Stimulated activated CD8-positive, alpha-beta memory T cell treated with anti-CD3 and anti-CD28 coated beads, Interleukin-12 subunit alpha, Interleukin-12 subunit beta, amount 100 ng/mL, for 1 hour (primary cell): ENCODE data around the gene SOX4.
A peak's percentile ranks its signal among the peaks of the same experiment; 100 is the strongest.
"Not testable (repeated sequence)": the region's sequence is repeated elsewhere in the genome, so short reads cannot be mapped to it uniquely, and the experiment has no call there.

Experiments used
- DNase-seq: peaks from one replicate; pipeline ENCODE4 v3.0.0-alpha.2; 2020; ENCODE audit warnings: low read depth

SOX4 gene

DNA sequence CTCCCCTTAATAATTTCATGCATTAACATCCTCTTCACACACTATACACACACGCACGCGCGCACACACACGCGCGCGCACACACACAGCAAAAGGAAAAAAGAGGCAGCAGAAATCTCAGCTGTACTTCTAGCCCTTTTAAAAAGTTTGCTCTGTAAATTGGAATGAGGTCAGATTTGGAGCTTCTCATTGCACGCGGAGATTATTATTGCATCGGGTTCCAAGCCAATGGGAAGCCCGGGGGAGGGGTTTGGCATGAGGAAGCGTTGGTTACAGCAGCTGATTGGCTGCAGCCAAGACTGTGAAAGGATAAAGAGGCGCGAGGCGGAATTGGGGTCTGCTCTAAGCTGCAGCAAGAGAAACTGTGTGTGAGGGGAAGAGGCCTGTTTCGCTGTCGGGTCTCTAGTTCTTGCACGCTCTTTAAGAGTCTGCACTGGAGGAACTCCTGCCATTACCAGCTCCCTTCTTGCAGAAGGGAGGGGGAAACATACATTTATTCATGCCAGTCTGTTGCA, at the start of gene SOX4:
TSS of gene SOX4 (plus strand) at position 340 of the 515 bp plus-strand sequence. CDS start 784 bp downstream, outside the sequence.
- no peak for DNase-seq

DNA sequence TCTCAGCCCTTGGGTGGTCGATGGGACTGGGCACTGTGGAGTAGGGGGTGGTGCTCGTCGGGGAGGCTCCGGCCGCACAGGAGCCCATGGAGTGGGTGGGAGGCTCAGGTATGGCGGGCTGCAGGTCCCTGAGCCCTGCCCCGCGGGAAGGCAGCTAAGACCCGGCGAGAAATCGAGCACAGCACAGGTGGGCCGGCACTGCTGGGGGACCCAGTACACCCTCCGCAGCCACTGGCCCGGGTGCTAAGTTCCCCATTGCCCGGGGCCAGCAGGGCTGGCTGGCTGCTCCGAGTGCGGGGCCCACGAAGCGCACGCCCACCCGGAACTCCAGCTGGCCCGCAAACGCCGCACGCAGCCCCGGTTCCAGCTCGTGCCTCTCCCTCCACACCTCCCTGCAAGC, 41.3 kb upstream of the SOX4 start:
- DNase-seq: not testable (repeated sequence)

DNA sequence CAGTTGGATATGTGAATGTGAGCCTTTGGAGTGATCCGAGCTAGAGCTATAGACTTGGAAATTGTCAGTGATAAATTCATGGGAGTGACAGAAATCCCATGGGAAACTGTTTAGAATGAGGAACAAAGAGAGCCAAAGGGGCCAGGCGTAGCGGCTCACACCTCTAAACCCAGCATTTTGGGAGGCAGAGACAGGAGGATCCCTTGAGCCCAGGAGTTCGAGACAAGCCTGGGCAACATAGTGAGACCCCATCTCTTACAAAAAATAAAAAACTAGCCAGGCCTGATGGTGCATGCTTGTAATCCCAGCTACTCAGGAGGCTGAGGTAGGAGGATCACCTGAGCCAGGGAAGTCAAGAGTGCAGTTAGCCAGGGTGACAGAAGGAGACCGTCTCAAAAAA, 39.3 kb upstream of the SOX4 start:
- no peak for DNase-seq

DNA sequence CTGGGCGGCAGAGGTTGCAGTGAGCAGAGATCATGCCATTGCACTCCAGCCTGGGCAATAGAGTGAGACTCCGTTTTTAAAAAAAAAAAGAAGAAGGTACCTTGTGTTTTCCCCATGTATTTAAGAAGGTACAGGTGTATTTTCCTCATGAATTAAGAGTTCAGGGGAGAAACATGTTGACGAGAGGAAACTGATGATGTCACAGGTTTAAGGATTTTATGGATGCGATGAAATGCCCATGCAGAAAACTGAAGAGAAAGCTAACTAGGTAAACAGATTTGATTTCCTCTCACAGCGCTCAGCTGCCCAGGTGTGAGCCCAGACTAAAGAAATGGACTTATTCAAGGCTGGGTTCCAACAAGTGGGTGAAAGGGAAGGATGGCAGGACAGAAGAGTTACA, 38.4 kb upstream of the SOX4 start:
- DNase-seq: no peak

DNA sequence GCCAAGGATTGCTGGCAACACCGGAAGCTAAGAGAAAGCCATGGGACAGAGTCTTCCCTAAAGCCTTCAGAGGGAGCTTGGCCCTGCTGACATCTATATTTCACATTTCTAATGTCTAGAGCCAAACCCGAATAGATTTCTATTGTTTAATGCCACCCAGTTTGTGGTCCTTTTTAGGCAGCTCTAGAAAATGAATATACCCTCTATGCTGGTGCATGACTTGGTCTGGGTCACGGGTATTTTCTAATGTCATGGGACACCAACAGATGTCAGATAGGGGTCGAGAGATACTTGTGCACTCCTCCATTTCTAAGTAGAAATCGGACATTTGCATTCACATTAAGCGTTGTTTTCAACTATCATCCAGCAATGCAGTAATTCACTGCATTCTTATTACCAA, 37.0 kb upstream of the SOX4 start:
- DNase-seq: no peak

DNA sequence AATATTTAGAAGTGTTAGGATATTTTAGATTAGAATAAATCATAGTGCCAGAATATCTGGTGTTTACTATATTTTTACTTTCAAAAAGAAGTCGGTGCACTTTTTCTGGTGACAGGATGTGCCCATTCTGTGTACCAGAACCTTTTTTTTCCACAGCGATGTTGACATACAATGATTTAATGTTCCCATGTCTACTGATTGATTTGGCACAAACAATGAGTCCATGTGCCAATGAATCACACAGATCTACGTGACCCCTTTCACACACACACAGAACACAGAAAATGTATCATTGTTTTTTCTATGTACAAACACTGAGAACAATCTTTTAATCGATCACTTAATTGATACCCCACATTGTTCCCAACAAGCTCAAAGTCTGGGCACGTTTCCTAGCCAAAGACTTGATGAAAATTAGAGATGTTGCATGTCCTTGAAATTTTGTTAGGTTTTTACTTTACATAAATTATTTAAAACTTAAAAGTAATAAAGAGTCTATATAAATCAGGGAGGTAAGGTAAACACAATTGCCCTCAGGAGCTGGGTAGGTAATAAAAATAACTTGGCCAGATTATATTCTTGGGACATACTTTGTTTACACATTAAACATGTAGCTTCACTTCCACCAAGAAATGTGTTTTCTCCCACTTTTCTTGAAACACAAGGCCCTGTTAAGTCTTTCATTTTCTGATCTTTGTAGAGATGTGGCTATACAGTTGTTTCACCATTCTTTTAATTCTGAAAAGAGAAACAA, 36.4 kb upstream of the SOX4 start:
- no peak for DNase-seq

DNA sequence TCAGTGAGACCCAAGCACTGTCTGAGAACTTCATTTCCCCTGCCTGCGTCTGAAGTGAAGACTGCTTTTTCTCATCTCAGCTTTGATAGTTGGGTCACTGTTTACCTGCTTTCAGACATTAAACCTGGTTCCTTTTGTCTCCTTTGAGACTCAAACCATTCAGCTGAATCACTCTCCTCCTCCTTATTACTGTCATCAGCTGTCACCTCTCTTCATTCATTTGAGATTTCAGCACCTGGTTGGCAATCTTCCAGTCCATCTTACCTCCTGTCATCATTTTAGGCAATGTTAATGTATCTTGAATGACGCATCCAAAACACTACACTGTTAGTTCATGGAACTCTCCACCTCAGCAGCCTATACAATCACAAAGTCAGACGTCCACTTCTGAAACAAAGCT, 34.3 kb upstream of the SOX4 start:
- no peak for DNase-seq

DNA sequence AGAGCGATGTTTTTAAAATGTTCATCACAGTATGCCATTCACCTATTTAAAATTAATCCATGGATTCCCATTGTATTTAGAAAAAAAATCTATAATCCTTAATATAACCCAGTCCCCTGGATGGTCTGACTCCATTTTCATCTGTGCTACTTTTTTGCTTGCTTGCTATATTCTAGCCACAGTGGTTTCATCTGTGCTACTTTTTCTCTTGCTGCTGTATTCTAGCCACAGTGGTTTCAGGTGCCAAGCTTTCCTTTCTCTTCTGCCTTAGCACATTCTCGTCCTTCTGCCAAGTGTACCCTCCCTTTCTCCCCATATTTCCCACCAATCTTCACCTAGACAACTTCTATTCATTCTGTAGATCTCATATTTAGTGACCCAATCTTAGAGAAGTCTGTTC, 33.3 kb upstream of the SOX4 start:
- no peak for DNase-seq

DNA sequence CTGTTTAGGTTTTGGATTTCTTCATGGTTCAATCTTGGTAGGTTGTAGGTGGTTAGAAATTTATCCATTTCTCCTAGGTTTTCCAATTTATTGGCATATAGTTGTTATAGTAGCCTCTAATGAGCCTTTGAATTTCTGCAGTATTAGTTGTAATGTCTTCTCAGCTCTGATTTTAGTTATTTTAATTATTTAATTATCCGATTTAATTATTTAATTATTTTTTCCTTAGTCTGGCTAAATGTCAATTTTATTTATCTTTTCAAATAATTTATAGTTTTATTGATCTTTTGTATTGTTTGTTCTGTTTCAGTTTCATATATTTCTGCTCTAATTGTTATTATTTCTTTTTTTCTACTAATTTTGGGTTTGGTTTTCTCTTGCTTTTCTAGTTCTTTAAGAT, 28.1 kb upstream of the SOX4 start:
- no peak for DNase-seq

DNA sequence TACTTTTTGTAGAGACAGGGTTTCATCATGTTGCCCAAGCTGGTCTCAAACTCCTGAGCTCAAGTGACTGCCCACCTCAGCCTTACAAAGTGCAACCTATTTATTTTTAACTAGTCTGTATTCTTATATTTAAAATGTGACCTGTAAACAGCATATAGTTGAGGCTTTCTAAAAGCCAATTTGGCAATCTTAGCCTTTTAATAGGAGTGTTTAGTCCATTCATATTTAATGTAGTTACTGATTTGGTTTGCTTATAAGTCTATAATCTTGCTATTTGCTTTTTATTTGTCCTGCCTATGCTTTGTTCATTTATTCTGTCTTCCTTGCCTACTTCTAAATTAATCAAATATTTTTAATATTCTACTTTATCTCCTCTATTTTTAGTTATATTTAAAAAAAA, 15.0 kb upstream of the SOX4 start:
- DNase-seq: no peak

DNA sequence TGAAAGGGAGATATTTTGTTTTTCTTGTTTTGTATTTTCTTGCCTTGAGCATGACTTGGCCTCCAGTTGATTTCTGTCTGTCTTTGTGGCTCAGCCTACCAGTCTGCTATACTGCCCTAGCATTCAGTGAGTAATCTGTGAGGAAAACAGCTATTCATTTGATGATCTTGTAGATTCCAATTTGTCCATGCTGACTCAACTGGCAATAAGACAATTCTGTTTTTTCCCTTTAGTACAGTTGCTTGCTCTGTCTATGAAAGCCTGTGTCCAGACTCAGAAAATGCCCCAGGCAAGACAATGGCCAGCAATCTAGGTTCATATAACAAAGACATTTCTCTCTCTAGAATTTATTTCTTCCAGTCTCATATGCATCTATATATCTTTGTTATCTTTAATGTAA, 10.9 kb upstream of the SOX4 start:
- no peak for DNase-seq

DNA sequence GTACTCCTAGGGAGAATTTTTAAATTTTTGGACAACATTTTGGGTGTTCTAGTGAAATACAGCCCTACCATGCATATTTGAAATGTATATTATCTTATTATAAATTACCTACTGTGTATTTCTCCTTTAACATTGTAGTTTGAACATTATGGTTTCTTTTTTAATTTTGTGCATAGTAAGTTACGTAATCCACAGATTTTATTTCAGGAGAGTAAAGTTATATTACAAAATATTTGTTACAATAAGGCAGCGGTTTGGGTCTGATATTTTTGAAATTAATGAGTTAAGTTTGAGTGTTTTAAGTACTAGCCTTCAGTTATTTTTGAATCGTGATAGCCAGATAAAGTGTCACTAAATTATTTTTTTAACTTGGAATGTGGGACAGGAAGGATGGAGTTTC, 7.3 kb upstream of the SOX4 start:
- DNase-seq: no peak

DNA sequence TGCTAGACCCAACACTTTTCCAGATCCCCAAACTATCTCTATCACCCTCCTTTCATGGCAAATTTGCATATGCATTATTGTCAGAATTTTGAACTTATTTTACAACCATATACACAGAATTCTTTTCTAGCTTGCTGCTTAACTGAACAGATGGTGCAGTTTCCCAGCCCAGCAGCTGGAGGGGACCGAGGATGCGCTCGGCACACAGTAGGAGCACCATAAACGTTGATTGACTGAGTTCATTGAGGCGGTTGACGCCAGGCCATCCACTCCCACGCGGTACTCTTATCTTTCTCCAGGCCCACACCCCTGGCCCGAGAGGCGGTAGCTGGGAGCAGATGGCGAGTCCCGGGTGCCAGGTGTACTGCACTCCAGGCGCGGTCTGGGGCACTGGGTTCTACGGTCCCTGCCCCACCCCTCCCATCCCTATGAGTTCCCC, 6.8 kb upstream of the SOX4 start:
- no peak for DNase-seq

DNA sequence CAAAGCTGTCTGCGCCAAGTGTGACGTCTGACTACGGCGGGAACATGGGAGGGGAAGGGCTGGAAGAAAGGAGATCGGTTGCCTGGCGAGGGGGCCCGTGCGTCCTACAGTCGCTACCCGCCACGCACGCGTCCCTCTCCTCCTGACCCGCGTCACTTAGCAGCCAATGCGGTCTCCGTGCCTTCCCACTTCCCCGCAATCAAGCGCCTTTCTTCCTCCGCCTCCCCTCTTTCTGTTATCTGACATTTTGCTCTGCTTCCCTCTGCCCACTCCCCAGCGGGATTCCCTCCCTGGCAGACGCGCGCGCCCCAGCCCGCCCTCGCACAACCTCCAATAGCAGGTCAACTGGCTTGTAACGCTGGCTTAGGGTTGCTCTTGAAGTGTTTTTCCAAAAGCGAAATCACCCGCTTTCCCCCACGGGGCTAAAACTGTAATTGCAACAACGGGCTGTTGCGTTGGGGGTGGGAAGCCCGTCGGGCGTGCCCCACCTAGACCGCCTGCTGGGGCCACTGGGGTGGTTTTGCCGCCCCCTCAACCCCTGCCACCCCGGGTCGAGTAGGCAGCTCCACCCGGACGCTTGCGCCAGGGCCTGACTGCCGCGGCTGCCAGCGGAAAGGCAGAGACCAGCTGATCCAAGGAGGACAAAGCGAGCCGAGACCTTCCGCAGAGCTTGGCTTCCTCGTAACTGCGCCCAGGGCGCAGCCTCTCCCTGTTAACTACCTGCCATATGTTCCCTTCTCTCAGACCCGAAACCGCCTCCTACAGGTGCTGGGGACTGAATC, 6.2 kb upstream of the SOX4 start:
- DNase-seq: no peak

DNA sequence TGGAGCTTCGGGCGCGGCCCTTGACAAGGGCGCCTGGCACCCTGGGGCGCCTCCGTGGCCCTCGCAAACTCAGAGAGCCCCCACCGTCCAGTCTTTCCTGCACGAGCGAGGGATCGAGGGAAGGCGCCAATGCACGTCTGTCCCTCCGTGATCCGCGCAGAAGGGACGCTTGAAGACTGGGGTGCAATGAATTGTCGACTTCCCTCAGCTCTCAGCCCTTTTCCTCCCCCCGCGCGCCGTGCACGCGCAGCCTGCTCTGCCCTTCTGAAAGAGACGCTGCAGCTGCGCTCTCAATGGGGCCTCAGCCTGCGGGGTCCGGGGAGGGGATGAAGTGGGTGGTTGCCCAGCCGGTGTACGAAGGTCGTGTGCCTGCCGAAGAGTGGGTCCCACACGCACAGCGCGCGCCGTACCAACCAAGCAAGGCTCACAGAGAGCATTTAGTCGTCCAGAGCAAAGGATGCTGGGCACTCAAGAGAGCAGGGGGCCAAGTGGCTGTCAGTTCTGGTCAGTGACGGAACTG, 5.5 kb upstream of the SOX4 start:
- DNase-seq: no peak

DNA sequence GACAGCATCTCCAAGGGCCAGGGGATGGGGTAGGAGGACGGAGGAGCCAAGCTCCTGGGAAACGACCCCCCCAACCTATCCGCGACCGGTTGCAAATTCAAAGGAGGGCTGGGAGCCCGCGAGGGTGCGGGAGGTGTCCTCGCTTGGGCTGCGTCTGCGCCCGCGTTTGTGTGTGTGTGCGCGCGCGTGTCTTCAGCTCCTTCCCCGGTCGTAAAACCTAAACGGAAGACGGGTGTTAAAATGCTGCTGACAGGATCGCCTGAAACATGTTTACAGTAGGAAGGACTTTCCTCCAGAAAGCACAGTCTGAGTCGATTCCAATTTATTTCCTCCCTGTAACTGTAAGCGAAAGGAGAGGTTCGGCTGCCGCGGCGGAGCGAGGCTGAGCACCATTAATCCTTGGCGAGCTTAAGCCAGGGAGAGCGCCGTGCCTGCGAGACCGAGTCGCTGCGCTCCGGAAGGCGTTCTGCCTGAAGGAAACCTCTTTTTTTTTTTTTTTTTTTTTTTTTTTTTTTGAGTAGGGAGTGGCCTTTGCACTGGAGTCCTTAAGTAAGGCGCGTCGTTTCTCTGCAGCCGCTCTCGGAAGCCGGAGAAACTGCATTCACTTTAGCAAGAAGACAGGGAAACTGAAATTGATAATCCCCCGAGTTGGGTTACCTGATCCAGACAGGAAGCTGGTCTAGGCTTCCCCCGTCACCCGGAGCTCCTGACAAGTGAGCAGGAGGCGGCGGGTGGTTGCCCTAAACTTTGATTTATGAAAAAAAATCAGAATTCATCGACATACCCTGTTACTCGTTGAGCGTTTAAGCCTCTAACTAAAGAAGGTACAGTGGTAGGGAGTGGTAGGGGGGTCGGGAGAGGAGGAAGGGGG, 4.8 kb upstream of the SOX4 start:
- DNase-seq: no peak

DNA sequence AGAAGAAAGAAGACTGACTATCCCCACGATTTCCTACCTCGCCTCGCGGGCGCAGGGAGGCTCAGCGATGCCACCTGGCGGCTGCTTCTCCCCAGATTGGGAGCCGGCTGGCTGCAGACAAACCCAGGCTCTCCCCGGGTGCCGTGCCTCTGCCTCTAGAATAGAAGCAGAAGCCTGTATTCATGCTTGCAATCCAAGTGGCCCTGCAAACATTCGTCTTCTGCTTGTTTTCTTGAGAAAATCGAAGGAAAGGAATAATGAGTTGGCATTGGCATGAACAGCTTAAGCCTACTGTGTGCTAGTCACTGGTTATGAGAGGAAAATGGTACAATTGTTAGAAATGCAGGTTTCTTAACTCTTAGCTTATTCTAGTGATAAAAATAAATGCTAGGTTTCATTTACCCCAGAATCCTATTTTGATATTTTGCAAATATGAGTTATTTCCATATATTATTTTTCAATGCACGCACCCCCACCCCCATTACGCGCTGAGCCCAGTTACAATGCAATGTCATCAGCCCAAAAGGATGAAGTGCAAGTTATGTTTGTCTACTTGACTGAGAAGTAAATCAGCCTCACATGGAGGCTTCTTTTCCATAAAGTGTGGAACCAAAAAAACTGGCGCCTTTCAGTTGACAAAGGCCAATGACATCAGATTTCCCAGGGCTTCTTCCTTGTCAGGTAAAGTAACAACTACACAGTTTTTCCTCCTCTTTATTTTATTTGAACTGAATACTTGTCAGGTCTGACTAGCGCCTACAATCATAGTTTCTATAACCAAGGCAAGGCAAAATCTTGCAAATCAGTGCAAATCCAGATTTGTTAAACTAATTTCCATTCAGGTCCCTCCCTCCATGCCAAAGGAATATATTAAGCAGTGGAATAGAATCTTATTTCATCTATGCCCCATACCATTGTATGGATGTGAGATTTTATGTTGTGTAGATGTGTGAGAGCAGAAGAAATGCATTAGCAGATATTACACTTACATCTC, 3.9 kb upstream of the SOX4 start:
- peak; percentile 61 for DNase-seq

DNA sequence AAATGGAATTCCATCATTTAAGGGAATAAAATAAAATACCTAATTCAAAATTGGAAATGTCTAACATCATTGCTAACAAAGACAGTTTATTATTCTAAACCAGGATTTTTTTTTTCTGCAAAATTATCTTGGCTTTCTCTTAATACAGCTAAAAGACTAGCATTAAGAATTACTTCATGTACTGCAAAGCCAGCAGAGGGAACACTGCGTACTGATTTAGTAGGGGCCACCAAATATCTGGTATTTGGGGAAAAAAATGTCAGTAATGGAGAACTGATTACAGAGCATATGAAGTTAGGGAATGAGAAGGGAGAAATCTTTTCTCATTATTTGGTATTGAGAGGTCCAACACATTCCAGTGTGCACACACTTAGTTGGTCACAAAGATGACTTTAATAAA, 3.2 kb upstream of the SOX4 start:
- DNase-seq: no peak

DNA sequence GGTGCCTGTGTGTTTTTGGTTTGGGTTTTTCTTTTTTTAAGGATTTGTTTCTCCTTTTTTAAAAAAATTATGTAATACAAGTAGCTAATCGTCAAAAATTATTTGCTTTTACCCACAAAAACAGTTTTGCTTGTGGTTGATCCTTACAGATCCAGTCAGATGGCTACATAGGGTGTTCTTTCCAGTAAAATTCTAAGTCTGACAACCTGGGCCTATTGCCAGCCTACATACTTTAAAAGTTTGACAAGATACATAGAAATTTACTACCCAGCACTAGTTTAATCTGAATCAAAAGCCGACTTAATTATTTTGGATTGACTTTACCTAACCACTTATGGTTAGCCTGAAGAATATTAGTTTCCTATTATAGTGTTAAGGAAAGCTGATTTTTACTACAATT, 2.1 kb upstream of the SOX4 start:
- no peak for DNase-seq

DNA sequence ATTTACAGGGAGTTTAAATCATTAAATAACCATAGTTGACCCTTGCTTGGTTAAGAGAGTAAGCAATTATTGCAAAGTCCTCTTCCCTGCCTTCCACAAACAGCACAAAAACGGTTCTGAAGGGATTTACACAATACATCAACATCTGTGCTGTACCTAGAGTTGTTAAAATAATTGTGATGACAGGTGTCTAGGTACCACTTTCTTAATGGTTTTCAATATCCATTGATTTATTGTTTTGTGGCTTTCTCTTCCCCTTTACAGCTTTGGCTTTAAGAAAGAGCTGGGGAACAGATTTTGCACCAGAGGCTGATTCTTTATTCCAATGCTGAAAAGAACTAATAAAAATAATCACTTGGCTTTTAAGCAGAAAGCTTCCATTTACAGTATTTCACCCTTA, 598 bp upstream of the SOX4 start:
- DNase-seq: no peak

DNA sequence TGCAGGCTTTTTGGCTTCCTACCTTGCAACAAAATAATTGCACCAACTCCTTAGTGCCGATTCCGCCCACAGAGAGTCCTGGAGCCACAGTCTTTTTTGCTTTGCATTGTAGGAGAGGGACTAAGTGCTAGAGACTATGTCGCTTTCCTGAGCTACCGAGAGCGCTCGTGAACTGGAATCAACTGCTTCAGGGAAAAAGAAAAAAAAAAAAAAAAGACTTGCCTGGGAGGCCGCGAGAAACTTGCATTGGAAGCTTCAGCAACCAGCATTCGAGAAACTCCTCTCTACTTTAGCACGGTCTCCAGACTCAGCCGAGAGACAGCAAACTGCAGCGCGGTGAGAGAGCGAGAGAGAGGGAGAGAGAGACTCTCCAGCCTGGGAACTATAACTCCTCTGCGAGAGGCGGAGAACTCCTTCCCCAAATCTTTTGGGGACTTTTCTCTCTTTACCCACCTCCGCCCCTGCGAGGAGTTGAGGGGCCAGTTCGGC, 420 bp downstream of the SOX4 start:
- DNase-seq: no peak
